GM18861 (cell line): ENCODE measurements around the gene DEF6.

ENCODE experiments used
- ATAC-seq: cut with Tn5 transposase; IDR thresholded peaks from one replicate; pipeline ENCODE4 v1.9.1; 2021; ENCODE audit not compliant: unreplicated experiment

Gene DEF6

GRCh38 chr6:35370124-35370741 is 72.6 kb downstream of the DEF6 start:
- no peak for ATAC-seq

GRCh38 chr6:35370785-35371493 is 73.3 kb downstream of the DEF6 start:
- no peak for ATAC-seq
